GM21825 (cell line): ENCODE data around the gene KLK15.

Experiments
- ATAC-seq: cut with Tn5 transposase; IDR thresholded peaks from one replicate; pipeline ENCODE4 v1.9.1; 2021; ENCODE audit warnings: mild to moderate bottlenecking, moderate library complexity; ENCODE audit not compliant: unreplicated experiment

The KLK15 gene

DNA sequence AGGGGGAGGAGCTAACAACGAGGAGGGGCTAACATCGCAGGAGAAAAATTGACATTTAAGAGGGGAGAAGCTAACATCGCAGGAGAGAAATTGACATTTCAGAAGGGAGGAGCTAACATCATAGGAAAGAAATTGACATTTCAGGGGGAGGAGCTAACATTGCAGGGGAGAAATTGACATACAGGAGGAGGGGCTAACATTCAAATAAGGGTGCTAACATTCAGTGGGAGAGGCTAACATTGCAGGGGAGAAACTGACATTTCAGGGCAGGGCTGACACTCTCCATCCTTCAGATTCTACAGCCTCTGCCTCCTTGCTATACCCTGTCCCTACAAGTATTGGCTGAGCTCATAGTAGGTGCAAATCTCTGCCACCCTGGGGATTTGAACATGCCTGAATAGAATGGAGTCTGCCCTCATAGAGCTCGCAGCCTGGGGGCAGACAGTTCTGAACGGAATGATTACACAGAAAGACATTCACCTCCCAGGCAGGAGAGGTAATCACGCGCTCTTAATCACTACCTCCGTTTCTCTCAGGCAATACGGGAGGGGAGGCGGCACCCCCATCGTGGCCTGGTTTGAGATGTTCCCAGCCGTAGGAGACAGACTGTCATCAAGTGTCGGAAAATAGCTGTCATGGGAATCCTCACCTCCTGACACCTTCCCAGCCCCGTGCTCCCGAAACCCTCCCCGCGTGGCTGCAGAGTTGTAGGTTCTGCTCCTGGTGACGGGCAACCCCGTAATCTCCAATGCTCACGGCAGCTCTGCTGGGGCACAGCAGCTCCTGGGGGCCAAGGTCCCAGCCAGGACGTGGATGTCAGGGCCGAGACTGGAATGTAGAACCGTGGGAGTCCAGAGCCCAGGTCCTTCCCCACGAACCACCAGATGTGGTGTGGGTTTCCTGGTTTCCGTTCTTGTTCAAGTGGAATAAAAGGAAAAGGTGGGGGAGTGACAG, 53.6 kb downstream of the KLK15 start:
- no peak for ATAC-seq

DNA sequence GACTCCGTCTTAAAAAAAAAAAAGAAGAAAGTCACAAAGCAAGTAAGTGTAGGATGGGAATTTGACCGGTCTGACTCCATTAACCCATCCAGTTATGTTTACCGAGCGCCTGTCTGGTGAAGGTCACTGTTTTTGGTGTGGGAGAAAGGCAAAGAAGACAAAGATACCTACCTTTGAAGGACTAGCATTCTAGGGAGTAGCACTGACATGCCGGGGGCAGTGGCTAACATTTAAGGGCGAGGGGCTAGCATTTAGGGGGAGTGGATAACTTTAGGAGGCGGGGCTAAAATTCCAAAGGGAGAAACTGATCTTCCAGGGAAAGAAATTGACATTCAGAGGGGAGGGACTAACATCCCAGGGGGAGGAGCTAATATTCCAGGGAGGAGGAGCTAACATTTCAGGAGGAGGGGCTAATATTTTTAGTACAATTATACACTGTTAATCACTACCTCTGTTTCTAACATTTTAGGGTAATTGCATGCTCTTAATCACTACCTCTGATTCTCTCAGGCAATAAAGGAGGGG, 54.4 kb downstream of the KLK15 start:
- ATAC-seq, result no peak

DNA sequence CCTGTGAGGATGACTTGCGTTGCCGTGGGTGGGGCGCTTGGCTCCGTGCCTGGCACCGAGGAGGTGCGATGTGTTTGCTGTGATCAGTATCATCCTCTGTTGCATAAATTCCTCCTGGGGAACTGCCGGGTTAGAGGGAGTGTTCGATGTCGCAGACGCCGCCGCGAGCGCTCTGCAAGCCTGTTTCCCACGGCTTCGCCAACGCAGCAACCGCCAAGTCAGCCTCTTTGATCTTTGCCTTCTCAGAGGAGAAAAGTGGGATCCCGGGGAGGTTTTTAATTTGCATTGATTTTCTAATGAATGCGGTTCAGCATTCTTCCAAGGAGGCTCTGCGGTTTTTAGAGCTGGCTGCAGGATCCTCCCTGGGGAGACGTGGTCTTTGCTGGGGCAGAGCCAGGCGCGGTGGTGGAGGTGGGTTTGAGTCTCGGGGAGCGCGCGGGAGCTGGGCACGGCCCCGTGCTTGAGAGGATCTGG, 55.5 kb downstream of the KLK15 start:
- ATAC-seq, result no peak

DNA sequence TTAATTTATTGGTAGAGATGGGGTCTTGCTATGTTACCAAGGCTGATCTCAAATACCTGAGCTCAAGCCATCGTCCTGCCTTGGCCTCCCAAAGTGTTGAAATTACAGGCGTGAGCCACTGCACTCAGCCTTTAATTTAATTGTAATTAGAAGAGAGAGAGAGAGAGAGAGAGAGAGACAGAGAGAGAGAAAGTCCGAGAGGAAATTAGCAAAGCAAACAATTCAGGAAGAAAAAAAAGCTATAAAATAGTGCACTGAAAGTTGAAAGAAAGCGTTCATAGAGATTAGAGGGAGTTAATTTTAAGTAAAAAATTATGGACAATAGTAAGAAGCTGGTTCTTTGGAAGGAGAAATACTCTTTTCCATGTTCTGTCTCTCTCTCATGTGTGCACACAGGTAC, 56.1 kb downstream of the KLK15 start:
- no peak for ATAC-seq

DNA sequence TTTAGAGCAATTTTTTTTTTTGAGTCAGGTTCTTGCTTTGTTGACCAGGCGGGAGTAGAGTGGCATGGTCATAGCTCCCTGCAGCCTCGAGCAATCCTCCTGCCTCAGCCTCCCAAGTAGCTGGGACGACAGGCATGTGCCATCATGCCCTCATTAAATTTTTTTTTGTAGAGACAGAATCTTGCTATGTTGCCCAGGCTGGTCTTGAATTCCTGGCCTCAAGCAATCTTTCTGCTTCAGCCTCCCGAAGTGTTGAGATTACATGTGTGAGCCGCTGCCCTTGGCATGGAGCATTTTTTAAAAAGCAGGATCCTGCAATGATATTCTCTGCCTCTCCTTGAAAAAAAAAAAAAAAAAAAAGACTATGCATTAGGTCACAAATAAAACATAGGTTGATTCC, 57.2 kb downstream of the KLK15 start:
- ATAC-seq, result no peak
